H9 (cell line): ENCODE data around the gene FBXL7. TPM values are rescaled to one million over a fixed set of nuclear protein-coding genes. Genes with fewer than 3 reads are reported as not detected.

Source experiments
- DNase-seq: peaks from one replicate; pipeline ENCODE4 v3.0.0-alpha.2; 2017
- H2AFZ ChIP-seq: one replicate; pipeline ENCODE4 v1.6.1; 2013; ENCODE audit warnings: mild to moderate bottlenecking, low read length, control low read depth, moderate library complexity
- H2AK5ac ChIP-seq: 2 replicates; pipeline ENCODE4 v1.6.1; 2013; ENCODE audit warnings: low read length, control low read depth, mixed read lengths; ENCODE audit not compliant: insufficient read length
- H2BK120ac ChIP-seq: one replicate; pipeline ENCODE4 v1.6.1; 2013; ENCODE audit warnings: low read depth, mild to moderate bottlenecking, low read length, control low read depth, inconsistent platforms; ENCODE audit not compliant: poor library complexity, severe bottlenecking
- H2BK12ac ChIP-seq: 2 replicates; pipeline ENCODE4 v1.6.1; 2013; ENCODE audit warnings: low read length, control low read depth, mixed read lengths, low read depth; ENCODE audit not compliant: insufficient read length
- H2BK15ac ChIP-seq: 2 replicates; pipeline ENCODE4 v1.6.1; 2013; ENCODE audit warnings: low read depth, low read length, control low read depth
- H2BK20ac ChIP-seq: one replicate; pipeline ENCODE4 v1.6.1; 2013; ENCODE audit warnings: low read depth, mild to moderate bottlenecking, low read length, control low read depth, inconsistent platforms; ENCODE audit not compliant: poor library complexity, severe bottlenecking
- H2BK5ac ChIP-seq: 2 replicates; pipeline ENCODE4 v1.6.1; 2013; ENCODE audit warnings: low read length, control low read depth, mixed read lengths; ENCODE audit not compliant: insufficient read length
- H3K14ac ChIP-seq: 2 replicates; pipeline ENCODE4 v1.6.1; 2013; ENCODE audit warnings: low read length, control low read depth; ENCODE audit not compliant: insufficient read depth
- H3K18ac ChIP-seq: 2 replicates; pipeline ENCODE4 v1.6.1; 2013; ENCODE audit warnings: low read depth, mild to moderate bottlenecking, mixed read lengths, low read length, control low read depth; ENCODE audit not compliant: insufficient read length
- H3K23ac ChIP-seq: 2 replicates; pipeline ENCODE4 v1.6.1; 2013; ENCODE audit warnings: low read length, control low read depth, mixed read lengths, low read depth; ENCODE audit not compliant: insufficient read length
- H3K23me2 ChIP-seq: 2 replicates; pipeline ENCODE4 v1.6.1; 2013; ENCODE audit warnings: low read depth, mild to moderate bottlenecking, mixed read lengths, low read length, control low read depth; ENCODE audit not compliant: insufficient read length, poor library complexity, severe bottlenecking
- H3K27ac ChIP-seq: 2 replicates; pipeline ENCODE4 v1.5.1; 2013; ENCODE audit warnings: low read length, control low read depth, mixed read lengths, low read depth; ENCODE audit not compliant: insufficient read length
- H3K27me3 ChIP-seq: 2 replicates; pipeline ENCODE4 v1.6.1; 2013; ENCODE audit warnings: low read length, control low read depth, inconsistent platforms; ENCODE audit not compliant: insufficient read depth
- H3K4ac ChIP-seq: 2 replicates; pipeline ENCODE4 v1.6.1; 2013; ENCODE audit warnings: low read depth, mild to moderate bottlenecking, control low read depth, inconsistent platforms, low read length, moderate library complexity
- H3K4me1 ChIP-seq: 2 replicates; pipeline ENCODE4 v1.6.1; 2013; ENCODE audit warnings: low read length, control low read depth, inconsistent platforms; ENCODE audit not compliant: insufficient read depth
- H3K4me2 ChIP-seq: 2 replicates; pipeline ENCODE4 v1.6.1; 2013; ENCODE audit warnings: low read length, control low read depth, mixed read lengths; ENCODE audit not compliant: insufficient read length, insufficient read depth
- H3K56ac ChIP-seq: 2 replicates; pipeline ENCODE4 v1.6.1; 2013; ENCODE audit warnings: low read depth, mild to moderate bottlenecking, mixed read lengths, low read length, control low read depth; ENCODE audit not compliant: insufficient read length
- H3K79me1 ChIP-seq: 2 replicates; pipeline ENCODE4 v1.6.1; 2013; ENCODE audit warnings: low read depth, mild to moderate bottlenecking, moderate library complexity, low read length, control low read depth, inconsistent platforms; ENCODE audit not compliant: insufficient read depth, poor library complexity, severe bottlenecking
- H3K79me2 ChIP-seq: 2 replicates; pipeline ENCODE4 v1.6.1; 2013; ENCODE audit warnings: low read length, control low read depth, inconsistent platforms; ENCODE audit not compliant: insufficient read depth
- H3K9ac ChIP-seq: 2 replicates; pipeline ENCODE4 v1.6.1; 2013; ENCODE audit warnings: low read length, control low read depth, mixed read lengths; ENCODE audit not compliant: insufficient read length; ENCODE audit errors: extremely low read depth
- H3K9me3 ChIP-seq: one replicate; pipeline ENCODE4 v1.6.1; 2013; ENCODE audit warnings: low read depth, low read length, inconsistent platforms; ENCODE audit not compliant: control insufficient read depth
- H3T11ph ChIP-seq: one replicate; pipeline ENCODE4 v1.6.1; 2013; ENCODE audit warnings: mild to moderate bottlenecking, low read length, control low read depth, inconsistent platforms
- H4K20me1 ChIP-seq: one replicate; pipeline ENCODE4 v1.6.1; 2013; ENCODE audit not compliant: control insufficient read depth, insufficient read length, insufficient read depth
- H4K5ac ChIP-seq: 2 replicates; pipeline ENCODE4 v1.6.1; 2013; ENCODE audit warnings: low read depth, mild to moderate bottlenecking, mixed read lengths, low read length, control low read depth; ENCODE audit not compliant: insufficient read length
- H4K8ac ChIP-seq: replicated peaks from 2 replicates; pipeline ENCODE4 v1.6.1; 2013; ENCODE audit warnings: low read length, control low read depth, mixed read lengths, low read depth; ENCODE audit not compliant: insufficient read length
- H4K91ac ChIP-seq: 2 replicates; pipeline ENCODE4 v1.6.1; 2013; ENCODE audit warnings: low read depth, mild to moderate bottlenecking, moderate library complexity, mixed read lengths, low read length, control low read depth; ENCODE audit not compliant: insufficient read length
- H3K27ac Mint-ChIP-seq, 3 experiments: 2 replicates in 2 of 3; 3 replicates in 1 of 3; pipeline ENCODE4 v1.8.0; 2020 to 2021; ENCODE audit warnings: mixed read lengths in 3 of 3, mild to moderate bottlenecking in 1 of 3, moderate library complexity in 1 of 3
- H3K27me3 Mint-ChIP-seq: 2 replicates; pipeline ENCODE4 v1.8.0; 2021; ENCODE audit warnings: low read depth, mild to moderate bottlenecking, moderate library complexity, mixed read lengths
- H3K36me3 Mint-ChIP-seq, 3 experiments: 2 replicates in 2 of 3; 3 replicates in 1 of 3; pipeline ENCODE4 v1.8.0; 2020 to 2021; ENCODE audit warnings: low read depth in 3 of 3, mixed read lengths in 3 of 3; ENCODE audit not compliant: insufficient read depth in 1 of 3
- H3K4me1 Mint-ChIP-seq, 2 experiments: 2 replicates each; pipeline ENCODE4 v1.8.0; 2020; ENCODE audit warnings: mixed read lengths in 2 of 2
- H3K4me3 Mint-ChIP-seq, 2 experiments: 2 replicates in 1 of 2; 3 replicates in 1 of 2; pipeline ENCODE4 v1.8.0; 2020 to 2021; ENCODE audit warnings: mild to moderate bottlenecking in 2 of 2, mixed read lengths in 2 of 2, moderate library complexity in 1 of 2
- H3K9me3 Mint-ChIP-seq, 2 experiments: 2 replicates in 1 of 2; 3 replicates in 1 of 2; pipeline ENCODE4 v1.8.0; 2020; ENCODE audit warnings: mild to moderate bottlenecking in 2 of 2, mixed read lengths in 2 of 2, moderate library complexity in 1 of 2
- WGBS: extraction: QIAGEN DNeasy Blood & Tissue Kit; methylation state at CpG from one replicate; pipeline ENCODE4 v1.1.7; 2013; ENCODE audit warnings: missing lambda C conversion rate, low lambda C conversion rate, mixed read lengths; ENCODE audit not compliant: insufficient read length; ENCODE audit errors: extremely low coverage; 5-methylcytosine and 5-hydroxymethylcytosine counted together
- total RNA-seq: library from RNA; stranded (reverse); gene quantifications from 2 replicates; pipeline ENCODE4 v1.2.1, GENCODE V29; 2021
- TF ChIP-seq, protein P1 (sequence below): fragments of 200-600 bp; sonication (generic); conservative IDR thresholded peaks from 3 replicates; pipeline ENCODE4 v1.8.0; 2021; ENCODE audit warnings: antibody characterized with exemption, mild to moderate bottlenecking

The FBXL7 gene
- total RNA-seq, 1 experiment from 2014 or later, result 14.6 TPM

DNA sequence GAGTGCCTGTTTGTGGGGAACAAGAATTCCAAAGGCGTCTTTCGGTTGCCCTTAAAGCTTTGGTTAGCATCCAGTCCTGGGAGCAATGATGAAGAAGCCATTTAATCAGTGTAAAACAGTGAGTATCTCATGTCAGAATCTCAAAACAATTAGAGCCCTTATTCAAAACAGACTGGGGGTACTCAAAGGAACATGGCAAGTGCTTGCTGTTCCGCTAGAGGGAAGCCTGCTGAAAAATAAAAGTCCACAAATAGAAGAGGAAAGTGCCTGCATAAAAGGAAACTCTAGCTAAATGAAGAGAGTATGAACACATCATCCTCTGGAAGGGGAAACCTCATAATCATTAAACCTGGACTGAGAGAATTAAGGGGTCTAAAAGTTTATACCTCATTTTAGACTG, 26.4 kb downstream of the FBXL7 start:
- Histone ChIP-seq H3K18ac (no peak overlapping the region), H3K56ac (no peak overlapping the region), H3K27me3 (no peaks in the 10 kb centered on the region), H3K79me2 (no peaks in the 10 kb centered on the region), H2BK15ac (no peak overlapping the region), H3K23me2 (no peaks in the 10 kb centered on the region), H2BK12ac (no peak overlapping the region), H4K8ac (no peak overlapping the region), H3K27ac (no peak overlapping the region), H3K4me1 (peaks cover 2% of the 10 kb centered on the region; the same call in 1 of the 2 replicates), H4K5ac (no peak overlapping the region), H3K9me3 (no peaks in the 10 kb centered on the region), H3K14ac (no peak overlapping the region), H3T11ph (no peak overlapping the region), H2AK5ac (no peak overlapping the region), H2BK5ac (no peak overlapping the region), H3K9ac (no peak overlapping the region), H3K79me1 (no peaks in the 10 kb centered on the region), H2BK20ac (no peak overlapping the region), H3K4me2 (no peak overlapping the region), H2BK120ac (no peak overlapping the region), H3K23ac (no peak overlapping the region), H4K20me1 (no peaks in the 10 kb centered on the region), H4K91ac (no peak overlapping the region), H3K4ac (no peak overlapping the region), H2AFZ (no peak overlapping the region)
- Mint-ChIP-seq H3K9me3 (peaks cover 0 to 2% of the 10 kb centered on the region in 2 experiments; a peak in 1 of 5 replicates), H3K4me3 (no peak overlapping the region), H3K4me1 (peaks cover 15 to 17% of the 10 kb centered on the region in 2 experiments), H3K27me3 (no peaks in the 10 kb centered on the region), H3K27ac (peak overlapping the region in 1 of 3 experiments; percentile 28; a peak in 2 of 7 replicates), H3K36me3 (peaks cover 2 to 8% (median 4%) of the 10 kb centered on the region in 3 experiments; a peak in 4 of 7 replicates)
- no peak for DNase-seq
- TF ChIP-seq, protein P1, sequence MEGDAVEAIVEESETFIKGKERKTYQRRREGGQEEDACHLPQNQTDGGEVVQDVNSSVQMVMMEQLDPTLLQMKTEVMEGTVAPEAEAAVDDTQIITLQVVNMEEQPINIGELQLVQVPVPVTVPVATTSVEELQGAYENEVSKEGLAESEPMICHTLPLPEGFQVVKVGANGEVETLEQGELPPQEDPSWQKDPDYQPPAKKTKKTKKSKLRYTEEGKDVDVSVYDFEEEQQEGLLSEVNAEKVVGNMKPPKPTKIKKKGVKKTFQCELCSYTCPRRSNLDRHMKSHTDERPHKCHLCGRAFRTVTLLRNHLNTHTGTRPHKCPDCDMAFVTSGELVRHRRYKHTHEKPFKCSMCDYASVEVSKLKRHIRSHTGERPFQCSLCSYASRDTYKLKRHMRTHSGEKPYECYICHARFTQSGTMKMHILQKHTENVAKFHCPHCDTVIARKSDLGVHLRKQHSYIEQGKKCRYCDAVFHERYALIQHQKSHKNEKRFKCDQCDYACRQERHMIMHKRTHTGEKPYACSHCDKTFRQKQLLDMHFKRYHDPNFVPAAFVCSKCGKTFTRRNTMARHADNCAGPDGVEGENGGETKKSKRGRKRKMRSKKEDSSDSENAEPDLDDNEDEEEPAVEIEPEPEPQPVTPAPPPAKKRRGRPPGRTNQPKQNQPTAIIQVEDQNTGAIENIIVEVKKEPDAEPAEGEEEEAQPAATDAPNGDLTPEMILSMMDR, result 0 out of 3 replicates have a peak, but pooled peaks have one; percentile 8
- no CpG with 5 or more reads among the region's 3 CpGs for WGBS
